ENCODE measurements around the gene TGFBR3L. TPM values are rescaled to one million over a fixed set of nuclear protein-coding genes. Genes with fewer than 3 reads are reported as not detected.

Gene TGFBR3L
- total RNA-seq, 4 donors from 2014 or later = 1.5 to 3.7 (median 2.1) TPM; not detected in 1

GRCh38 chr19:7869453-7869909 is 45.1 kb upstream of the TGFBR3L start:
- TF ChIP-seq CTCF (IDR thresholded peaks at IDR 0.05) (no peak), POLR2A (IDR thresholded peaks at IDR 0.05) (no peak)
- H3K4me3 ChIP-seq (ENCODE audit: low read depth, poor library complexity, severe bottlenecking) = peak overlapping the region; percentile 29
- 0 to 1% methylated on average over 12 to 16 of the region's 47 CpGs for WGBS, 2 donors
- DNase-seq (ENCODE audit: low spot score in 2 of 2) = peak in 1 of 2 donors; percentile 93
- intact Hi-C loops (cut with DNase I; ENCODE audit: low total_unique reads) = no loop called here

- H3K4me3 ChIP-seq (ENCODE audit: low read depth, poor library complexity, severe bottlenecking) = peak overlapping the region; percentile 29
- intact Hi-C loops (cut with DNase I; ENCODE audit: low total_unique reads) = no loop called here
- no peak for DNase-seq (ENCODE audit: low spot score in 2 of 2)
- WGBS, 2 donors = 12 to 27% methylated on average over 24 to 28 of the region's 30 CpGs
- TF ChIP-seq POLR2A (IDR thresholded peaks at IDR 0.05) = no peak
- TF ChIP-seq CTCF (IDR thresholded peaks at IDR 0.05) = no peak
Observed at GRCh38 chr19:7869910-7870511, 44.6 kb upstream of the TGFBR3L start.

GRCh38 chr19:7870571-7871436 is 43.8 kb upstream of the TGFBR3L start:
- intact Hi-C loops (cut with DNase I; ENCODE audit: low total_unique reads) = no loop called here
- 41 to 55% methylated on average over 11 of the region's 11 CpGs for WGBS, 2 donors
- no peak for TF ChIP-seq POLR2A (IDR thresholded peaks at IDR 0.05)
- TF ChIP-seq CTCF (IDR thresholded peaks at IDR 0.05) = no peak
- no peak overlapping the region for H3K4me3 ChIP-seq (ENCODE audit: low read depth, poor library complexity, severe bottlenecking)
- DNase-seq (ENCODE audit: low spot score in 2 of 2) = peak in 1 of 2 donors; percentile 55

- H3K4me3 ChIP-seq (ENCODE audit: low read depth, poor library complexity, severe bottlenecking) = no peak overlapping the region
- DNase-seq (ENCODE audit: low spot score in 2 of 2) = peak; percentile 90 to 96
- 3 to 4% methylated on average over 33 of the region's 33 CpGs for WGBS, 2 donors
- no peak for TF ChIP-seq POLR2A (IDR thresholded peaks at IDR 0.05)
- no peak for TF ChIP-seq CTCF (IDR thresholded peaks at IDR 0.05)
- intact Hi-C loops (cut with DNase I; ENCODE audit: low total_unique reads) = no loop called here
Observed at GRCh38 chr19:7871437-7872305, 43.0 kb upstream of the TGFBR3L start.

GRCh38 chr19:7872306-7873204 is 42.1 kb upstream of the TGFBR3L start:
- no peak for DNase-seq (ENCODE audit: low spot score in 2 of 2)
- WGBS, 2 donors = 52 to 58% methylated on average over 44 to 47 of the region's 47 CpGs
- intact Hi-C loops (cut with DNase I; ENCODE audit: low total_unique reads) = no loop called here
- no peak overlapping the region for H3K4me3 ChIP-seq (ENCODE audit: low read depth, poor library complexity, severe bottlenecking)
- TF ChIP-seq POLR2A (IDR thresholded peaks at IDR 0.05) (no peak), CTCF (IDR thresholded peaks at IDR 0.05) (no peak)
